ENCODE data around the gene FRMD4B. TPM values are rescaled to one million over a fixed set of nuclear protein-coding genes. Genes with fewer than 3 reads are reported as not detected.

FRMD4B gene
- total RNA-seq, 4 donors from 2014 or later: 37.5 to 66.2 (median 62.5) TPM

- Histone ChIP-seq H3K4me3 (no peak overlapping the region), H3K27me3 (no peaks in the 10 kb centered on the region), H3K9me3 (no peaks in the 10 kb centered on the region), H3K36me3 (no peaks in the 10 kb centered on the region), H3K27ac (no peak overlapping the region), H3K4me1 (no peaks in the 10 kb centered on the region)
- 60 to 75% methylated on average over 4 of the region's 4 CpGs for WGBS, 2 donors
- intact Hi-C loops (cut with DNase I): no loop called here
- TF ChIP-seq POLR2A (IDR thresholded peaks at IDR 0.05) (no peak), CTCF (IDR thresholded peaks at IDR 0.05) (no peak)
- DNase-seq: no peak
These were observed 133.7 kb downstream of the FRMD4B start for GRCh38 chr3:69252141-69252540.

DNA sequence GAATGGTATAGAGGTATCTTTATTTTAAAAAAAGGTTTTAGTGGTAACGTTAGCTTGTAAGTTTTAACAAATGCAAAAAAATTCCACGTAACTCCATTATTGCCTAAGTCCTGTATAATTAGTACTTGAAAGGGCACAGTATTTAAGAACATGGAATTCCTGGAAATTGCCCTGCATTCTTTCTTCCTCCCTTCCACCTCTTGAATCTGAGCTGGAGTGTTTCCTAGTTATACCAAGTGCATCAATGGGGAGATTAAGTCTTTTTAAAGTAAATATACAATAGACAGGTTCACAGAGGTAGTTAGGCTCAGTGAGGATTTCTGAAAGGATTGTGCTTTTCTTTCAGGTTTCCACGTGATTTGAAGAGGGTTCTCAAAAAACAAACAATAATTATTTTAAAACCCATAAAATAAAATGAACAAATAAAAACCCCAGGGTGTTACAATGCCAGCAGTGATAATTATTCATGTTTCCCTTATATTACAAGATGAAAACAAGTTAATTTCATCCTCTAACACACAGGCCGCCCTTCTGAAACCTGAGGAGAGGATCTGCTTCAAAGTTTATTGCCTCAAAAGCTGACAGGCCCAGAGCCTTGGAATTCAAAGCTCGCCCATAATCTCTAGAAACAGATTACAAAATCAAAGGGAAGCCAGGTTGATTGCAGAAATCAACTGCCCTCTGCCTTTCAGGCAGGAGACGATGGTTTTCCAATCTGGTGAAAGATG is 134.6 kb downstream of the FRMD4B start:
- TF ChIP-seq POLR2A (IDR thresholded peaks at IDR 0.05) (no peak), CTCF (IDR thresholded peaks at IDR 0.05) (no peak)
- Histone ChIP-seq H3K4me1 (no peaks in the 10 kb centered on the region), H3K27ac (no peak overlapping the region), H3K36me3 (no peaks in the 10 kb centered on the region), H3K27me3 (no peaks in the 10 kb centered on the region), H3K4me3 (no peak overlapping the region), H3K9me3 (no peaks in the 10 kb centered on the region)
- no peak for DNase-seq
- intact Hi-C loops (cut with DNase I): no loop called here
- WGBS, 2 donors: 46 to 67% methylated on average over 6 of the region's 6 CpGs

GRCh38 chr3:69250014-69250413 is 135.9 kb downstream of the FRMD4B start:
- Histone ChIP-seq H3K9me3 (no peaks in the 10 kb centered on the region), H3K4me3 (peak overlapping the region in 1 of 4 donors; percentile 19), H3K4me1 (no peaks in the 10 kb centered on the region), H3K27ac (no peak overlapping the region), H3K27me3 (no peaks in the 10 kb centered on the region), H3K36me3 (no peaks in the 10 kb centered on the region)
- TF ChIP-seq POLR2A (IDR thresholded peaks at IDR 0.05) (no peak), CTCF (IDR thresholded peaks at IDR 0.05) (no peak)
- DNase-seq: no peak
- 64 to 75% methylated on average over 8 of the region's 8 CpGs for WGBS, 2 donors
- intact Hi-C loops (cut with DNase I): no loop called here

GRCh38 chr3:69249001-69249400 is 136.9 kb downstream of the FRMD4B start:
- Histone ChIP-seq H3K4me3 (no peak overlapping the region), H3K36me3 (no peaks in the 10 kb centered on the region), H3K27ac (no peak overlapping the region), H3K9me3 (no peaks in the 10 kb centered on the region), H3K4me1 (no peaks in the 10 kb centered on the region), H3K27me3 (no peaks in the 10 kb centered on the region)
- no peak for TF ChIP-seq POLR2A (IDR thresholded peaks at IDR 0.05)
- no peak for TF ChIP-seq CTCF (IDR thresholded peaks at IDR 0.05)
- WGBS, 2 donors: 93% methylated on average over 2 of the region's 2 CpGs
- no peak for DNase-seq
- intact Hi-C loops (cut with DNase I): no loop called here

- WGBS, 2 donors: 75 to 81% methylated on average over 8 of the region's 8 CpGs
- no peaks in the 10 kb centered on the region for H3K36me3 ChIP-seq
- H3K27ac ChIP-seq: no peak overlapping the region
- TF ChIP-seq CTCF (IDR thresholded peaks at IDR 0.05) (no peak), POLR2A (IDR thresholded peaks at IDR 0.05) (no peak)
- H3K9me3 ChIP-seq: no peaks in the 10 kb centered on the region
- H3K4me1 ChIP-seq: no peaks in the 10 kb centered on the region
- intact Hi-C loops (cut with DNase I): no loop called here
- no peak for DNase-seq
- no peaks in the 10 kb centered on the region for H3K27me3 ChIP-seq
- H3K4me3 ChIP-seq: no peak overlapping the region
These were observed 137.5 kb downstream of the FRMD4B start for GRCh38 chr3:69248436-69248835.
